HEK293 (cell line): ENCODE data around the gene C16orf78.

ENCODE experiments used
- CTCF ChIA-PET: fragments of 350-600 bp; formaldehyde crosslinking; extraction: SDS; loops from one replicate; lab custom pipeline; 2021; ENCODE audit warnings: antibody characterized with exemption; lab: Yijun Ruan, JAX
- POLR2A ChIA-PET: fragments of 300-600 bp; formaldehyde crosslinking; extraction: SDS; loops from one replicate; lab custom pipeline; 2020; ENCODE audit warnings: antibody characterized with exemption, inconsistent platforms; lab: Yijun Ruan, JAX
- H3K27ac ChIP-seq: fragments of 200-500 bp; sonication (Bioruptor generic); 2 replicates; pipeline ENCODE4 v1.5.1; 2014; ENCODE audit warnings: low read depth, low read length, control low read depth, inconsistent platforms; ENCODE audit errors: extremely low read depth
- H3K36me3 ChIP-seq, 2 experiments: fragments of 200-500 bp in 1 of 2; sonication (Bioruptor generic) in 1 of 2; 1 replicate in 1 of 2; 2 replicates in 1 of 2; pipeline ENCODE4 v1.5.1; 2014 to 2017; ENCODE audit warnings: inconsistent platforms in 2 of 2, low read length in 2 of 2; ENCODE audit not compliant: control insufficient read depth in 2 of 2, insufficient read depth in 1 of 2
- H3K4me1 ChIP-seq: fragments of 200-500 bp; sonication (Bioruptor generic); 2 replicates; pipeline ENCODE4 v1.5.1; 2014; ENCODE audit warnings: mild to moderate bottlenecking, low read length, inconsistent platforms; ENCODE audit not compliant: control insufficient read depth, insufficient read depth
- H3K4me3 ChIP-seq: 2 replicates; pipeline ENCODE4 v1.5.1; 2011; ENCODE audit warnings: low read depth, mild to moderate bottlenecking, control low read depth, low read length, moderate library complexity
- H3K9me3 ChIP-seq: fragments of 200-500 bp; sonication (Bioruptor generic); 2 replicates; pipeline ENCODE4 v1.5.1; 2014; ENCODE audit warnings: low read depth, low read length, inconsistent platforms; ENCODE audit not compliant: control insufficient read depth, insufficient read depth
- BCL11A ChIP-seq: fragments of 450-650 bp; formaldehyde crosslinking; IDR thresholded peaks from 2 replicates; pipeline ENCODE4 v1.5.1; 2016; ENCODE audit warnings: low read depth, missing biosample characterization, missing genetic modification characterization
- HOXA7 ChIP-seq: sonication (generic); formaldehyde crosslinking; IDR thresholded peaks from 2 replicates; pipeline ENCODE4 v1.8.1; 2022; ENCODE audit warnings: missing genetic modification reagents, borderline replicate concordance
- HOXC10 ChIP-seq: sonication (generic); formaldehyde crosslinking; IDR thresholded peaks from 2 replicates; pipeline ENCODE4 v1.8.1; 2023; ENCODE audit warnings: mild to moderate bottlenecking, missing genetic modification reagents
- KLF8 ChIP-seq: fragments of 450-650 bp; formaldehyde crosslinking; IDR thresholded peaks from 2 replicates; pipeline ENCODE4 v1.5.1; 2016; ENCODE audit warnings: missing biosample characterization, missing genetic modification characterization
- MYNN ChIP-seq: fragments of 450-650 bp; formaldehyde crosslinking; IDR thresholded peaks from 2 replicates; pipeline ENCODE4 v1.5.1; 2016; ENCODE audit warnings: missing biosample characterization, missing genetic modification characterization, borderline replicate concordance
- PRDM1 ChIP-seq: fragments of 450-650 bp; formaldehyde crosslinking; IDR thresholded peaks from 2 replicates; pipeline ENCODE4; 2016; ENCODE audit warnings: missing biosample characterization, missing genetic modification characterization
- SP3 ChIP-seq: fragments of 450-650 bp; formaldehyde crosslinking; IDR thresholded peaks from 2 replicates; pipeline ENCODE4 v1.5.1; 2016; ENCODE audit warnings: missing biosample characterization, missing genetic modification characterization
- ZBTB17 ChIP-seq: fragments of 450-650 bp; formaldehyde crosslinking; IDR thresholded peaks from 2 replicates; pipeline ENCODE4 v1.5.1; 2016; ENCODE audit warnings: missing biosample characterization, missing genetic modification characterization
- ZFP41 ChIP-seq: fragments of 450-650 bp; formaldehyde crosslinking; IDR thresholded peaks from 2 replicates; pipeline ENCODE4 v1.5.1; 2016; ENCODE audit warnings: missing biosample characterization, missing genetic modification characterization, borderline replicate concordance
- ZIC2 ChIP-seq: fragments of 450-650 bp; formaldehyde crosslinking; IDR thresholded peaks from 2 replicates; pipeline ENCODE4 v1.5.1; 2016; ENCODE audit warnings: missing biosample characterization, missing genetic modification characterization
- ZNF114 ChIP-seq: fragments of 450-650 bp; formaldehyde crosslinking; IDR thresholded peaks from 2 replicates; pipeline ENCODE4 v1.5.0; 2017; ENCODE audit warnings: missing biosample characterization, missing genetic modification characterization
- ZNF132 ChIP-seq: fragments of 450-650 bp; formaldehyde crosslinking; IDR thresholded peaks from 2 replicates; pipeline ENCODE4 v1.5.1; 2017; ENCODE audit warnings: missing biosample characterization, missing genetic modification characterization, borderline replicate concordance
- ZNF169 ChIP-seq: fragments of 450-650 bp; formaldehyde crosslinking; IDR thresholded peaks from 2 replicates; pipeline ENCODE4 v1.5.1; 2016; ENCODE audit warnings: missing biosample characterization, missing genetic modification characterization
- ZNF174 ChIP-seq: fragments of 450-650 bp; formaldehyde crosslinking; IDR thresholded peaks from 2 replicates; pipeline ENCODE4 v1.5.0; 2017; ENCODE audit warnings: missing biosample characterization, mild to moderate bottlenecking, missing genetic modification characterization
- ZNF214 ChIP-seq: fragments of 450-650 bp; formaldehyde crosslinking; IDR thresholded peaks from 2 replicates; pipeline ENCODE4 v1.5.1; 2017; ENCODE audit warnings: missing biosample characterization, mild to moderate bottlenecking, missing genetic modification characterization, borderline replicate concordance
- ZNF239 ChIP-seq: fragments of 450-650 bp; formaldehyde crosslinking; IDR thresholded peaks from 2 replicates; pipeline ENCODE4 v1.5.1; 2016; ENCODE audit warnings: missing biosample characterization, missing genetic modification characterization
- ZNF311 ChIP-seq: fragments of 450-650 bp; formaldehyde crosslinking; IDR thresholded peaks from 2 replicates; pipeline ENCODE4 v1.5.1; 2017; ENCODE audit warnings: missing biosample characterization, missing genetic modification characterization, borderline replicate concordance
- ZNF350 ChIP-seq: fragments of 450-650 bp; formaldehyde crosslinking; IDR thresholded peaks from 2 replicates; pipeline ENCODE4 v1.5.0; 2017; ENCODE audit warnings: missing biosample characterization, mild to moderate bottlenecking, missing genetic modification characterization
- ZNF501 ChIP-seq: fragments of 450-650 bp; formaldehyde crosslinking; IDR thresholded peaks from 2 replicates; pipeline ENCODE4 v1.5.1; 2016; ENCODE audit warnings: missing biosample characterization, missing genetic modification characterization
- ZNF571 ChIP-seq: fragments of 450-650 bp; formaldehyde crosslinking; IDR thresholded peaks from 2 replicates; pipeline ENCODE4 v1.5.0; 2017; ENCODE audit warnings: missing biosample characterization, missing genetic modification characterization
- ZNF629 ChIP-seq: fragments of 450-650 bp; formaldehyde crosslinking; IDR thresholded peaks from 2 replicates; pipeline ENCODE4 v1.5.1; 2017; ENCODE audit warnings: missing biosample characterization, missing genetic modification characterization
- ZNF707 ChIP-seq: fragments of 450-650 bp; formaldehyde crosslinking; IDR thresholded peaks from 2 replicates; pipeline ENCODE4 v1.5.1; 2016; ENCODE audit warnings: missing biosample characterization, missing genetic modification characterization
- ZNF76 ChIP-seq: fragments of 450-650 bp; formaldehyde crosslinking; IDR thresholded peaks from 2 replicates; pipeline ENCODE4; 2016; ENCODE audit warnings: low read depth, missing biosample characterization, missing genetic modification characterization, borderline replicate concordance
- TF ChIP-seq, protein P1 (sequence below): IDR thresholded peaks from 2 replicates; pipeline ENCODE4 v1.6.1; 2011; ENCODE audit warnings: mild to moderate bottlenecking, low read depth, low read length, borderline replicate concordance
- TF ChIP-seq, protein P2 (sequence below): fragments of 450-650 bp; formaldehyde crosslinking; IDR thresholded peaks from 2 replicates; pipeline ENCODE4 v1.5.1; 2016; ENCODE audit warnings: missing biosample characterization, missing genetic modification characterization
- TF ChIP-seq, protein P3 (sequence below): fragments of 450-650 bp; formaldehyde crosslinking; IDR thresholded peaks from 2 replicates; pipeline ENCODE4; 2016; ENCODE audit warnings: missing biosample characterization, missing genetic modification characterization
- TF ChIP-seq, protein P4 (sequence below): fragments of 450-650 bp; formaldehyde crosslinking; IDR thresholded peaks from 2 replicates; pipeline ENCODE4 v1.5.1; 2017; ENCODE audit warnings: missing biosample characterization, missing genetic modification characterization

C16orf78 gene

DNA sequence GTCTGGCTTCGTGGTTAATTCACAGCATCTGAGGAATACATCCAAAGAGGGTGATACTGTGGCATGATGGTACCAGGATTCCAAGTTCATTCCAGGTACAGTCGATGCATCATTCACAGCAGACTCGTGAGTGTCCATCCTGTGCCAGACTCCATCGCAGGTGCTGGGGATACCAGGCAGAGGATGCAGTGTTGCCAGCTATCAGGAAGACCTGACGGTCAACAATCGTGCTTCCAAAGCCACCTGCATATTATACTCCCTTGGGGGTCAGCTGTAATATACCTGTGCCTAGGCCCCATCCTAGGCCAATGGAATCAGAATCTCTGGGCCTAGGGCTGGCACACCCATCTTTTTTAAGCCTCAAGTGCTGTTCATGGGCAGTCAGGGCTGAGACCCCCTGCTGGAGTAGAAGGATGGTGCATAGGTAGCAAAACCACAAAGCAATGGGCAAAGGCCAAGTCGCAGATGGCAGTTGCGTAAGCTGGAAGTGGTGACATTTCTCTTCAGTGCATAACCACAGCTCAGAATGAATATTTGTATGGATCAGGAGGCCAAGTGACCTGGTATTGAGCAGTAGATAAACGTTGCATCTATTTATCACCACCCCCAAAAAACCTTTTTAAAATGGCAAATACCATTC lies 42.9 kb upstream of the C16orf78 start:
- TF ChIP-seq, protein P1, sequence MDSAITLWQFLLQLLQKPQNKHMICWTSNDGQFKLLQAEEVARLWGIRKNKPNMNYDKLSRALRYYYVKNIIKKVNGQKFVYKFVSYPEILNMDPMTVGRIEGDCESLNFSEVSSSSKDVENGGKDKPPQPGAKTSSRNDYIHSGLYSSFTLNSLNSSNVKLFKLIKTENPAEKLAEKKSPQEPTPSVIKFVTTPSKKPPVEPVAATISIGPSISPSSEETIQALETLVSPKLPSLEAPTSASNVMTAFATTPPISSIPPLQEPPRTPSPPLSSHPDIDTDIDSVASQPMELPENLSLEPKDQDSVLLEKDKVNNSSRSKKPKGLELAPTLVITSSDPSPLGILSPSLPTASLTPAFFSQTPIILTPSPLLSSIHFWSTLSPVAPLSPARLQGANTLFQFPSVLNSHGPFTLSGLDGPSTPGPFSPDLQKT = no peak
- TF ChIP-seq ZNF114 (tag by site-specific recombination) (no peak), KLF8 (tag by site-specific recombination) (no peak), BCL11A (tag by site-specific recombination) (no peak), HOXA7 (no peak), ZFP41 (no peak), ZNF629 (no peak), SP3 (tag by site-specific recombination) (no peak), MYNN (tag by site-specific recombination) (no peak)
- no peak overlapping the region for H3K27ac ChIP-seq
- POLR2A ChIA-PET = no interaction called here
- CTCF ChIA-PET = no interaction called here
- H3K4me3 ChIP-seq = no peak overlapping the region
- no peaks in the 10 kb centered on the region for H3K36me3 ChIP-seq
- no peaks in the 10 kb centered on the region for H3K9me3 ChIP-seq
- no peaks in the 10 kb centered on the region for H3K4me1 ChIP-seq

DNA sequence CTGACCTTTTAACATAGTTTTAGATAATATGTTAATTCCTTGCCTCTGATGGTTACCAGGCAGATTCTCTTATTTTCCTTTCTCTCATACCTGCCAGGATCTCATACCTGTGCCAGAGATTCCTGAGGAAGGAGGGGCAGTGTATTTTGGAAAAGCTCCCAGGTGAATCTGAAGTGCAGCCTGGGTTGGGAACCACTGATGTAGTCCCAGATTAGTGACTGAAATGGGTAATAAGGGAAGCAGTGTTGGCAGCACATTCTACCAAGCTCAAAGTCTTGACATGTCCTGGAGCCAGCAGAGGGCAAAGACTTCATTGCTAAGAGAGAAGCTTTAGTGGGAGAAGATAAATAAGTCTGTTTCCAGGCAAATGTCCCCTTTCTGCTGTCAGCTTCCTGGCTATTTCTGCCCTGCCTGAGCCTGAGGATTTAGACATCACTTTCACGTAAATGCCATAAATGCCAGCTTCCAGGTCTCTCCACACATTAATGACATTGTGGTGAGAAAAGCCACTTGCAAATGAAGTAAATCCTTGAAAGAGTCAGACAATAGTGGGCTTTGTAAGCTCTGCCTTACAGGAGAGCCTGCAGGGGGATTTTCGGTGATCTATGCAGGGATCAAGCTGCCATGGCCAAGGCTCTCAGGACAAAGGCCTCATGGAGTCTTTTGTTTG lies 40.9 kb upstream of the C16orf78 start:
- no peaks in the 10 kb centered on the region for H3K9me3 ChIP-seq
- TF ChIP-seq ZNF707 (no peak), ZNF239 (no peak), ZNF132 (tag by site-specific recombination) (no peak), ZIC2 (tag by site-specific recombination) (no peak), ZNF214 (tag by site-specific recombination) (no peak)
- TF ChIP-seq, protein P2, sequence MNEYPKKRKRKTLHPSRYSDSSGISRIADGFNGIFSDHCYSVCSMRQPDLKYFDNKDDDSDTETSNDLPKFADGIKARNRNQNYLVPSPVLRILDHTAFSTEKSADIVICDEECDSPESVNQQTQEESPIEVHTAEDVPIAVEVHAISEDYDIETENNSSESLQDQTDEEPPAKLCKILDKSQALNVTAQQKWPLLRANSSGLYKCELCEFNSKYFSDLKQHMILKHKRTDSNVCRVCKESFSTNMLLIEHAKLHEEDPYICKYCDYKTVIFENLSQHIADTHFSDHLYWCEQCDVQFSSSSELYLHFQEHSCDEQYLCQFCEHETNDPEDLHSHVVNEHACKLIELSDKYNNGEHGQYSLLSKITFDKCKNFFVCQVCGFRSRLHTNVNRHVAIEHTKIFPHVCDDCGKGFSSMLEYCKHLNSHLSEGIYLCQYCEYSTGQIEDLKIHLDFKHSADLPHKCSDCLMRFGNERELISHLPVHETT = no peak
- H3K4me1 ChIP-seq = no peaks in the 10 kb centered on the region
- POLR2A ChIA-PET = no interaction called here
- H3K27ac ChIP-seq = no peak overlapping the region
- H3K36me3 ChIP-seq = no peaks in the 10 kb centered on the region
- CTCF ChIA-PET = interaction anchor here (0.6 kb wide), 1 partner anchor 394 kb away, joined by 4 read pairs; no protein-coding TSS in a partner anchor
- no peak overlapping the region for H3K4me3 ChIP-seq

DNA sequence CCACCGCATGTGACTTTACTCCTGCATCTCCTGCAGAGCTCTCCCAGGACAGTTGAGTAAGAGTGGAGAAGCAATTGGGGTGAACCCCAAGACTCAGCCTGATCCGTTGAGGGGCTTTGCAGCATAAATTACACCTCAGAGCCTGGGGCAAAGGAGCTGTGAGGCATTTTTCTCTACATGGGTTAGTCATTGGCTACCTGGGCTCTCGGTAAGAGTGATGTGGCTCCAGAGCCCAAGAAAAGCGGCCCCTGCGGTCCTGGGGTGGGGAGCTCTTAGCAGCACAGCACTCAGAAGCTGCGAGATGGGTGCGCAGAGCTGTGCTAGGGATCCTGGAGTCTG lies 40.4 kb upstream of the C16orf78 start:
- H3K4me3 ChIP-seq = no peak overlapping the region
- H3K4me1 ChIP-seq = no peaks in the 10 kb centered on the region
- ChIA-PET CTCF (no interaction called here), POLR2A (no interaction called here)
- no peak overlapping the region for H3K27ac ChIP-seq
- no peaks in the 10 kb centered on the region for H3K9me3 ChIP-seq
- no peaks in the 10 kb centered on the region for H3K36me3 ChIP-seq
- no peak for TF ChIP-seq ZNF571
- no peak for TF ChIP-seq HOXC10 (CRISPR knock-in tag)
- no peak for TF ChIP-seq ZNF350 (tag by site-specific recombination)
- no peak for TF ChIP-seq ZNF311 (tag by site-specific recombination)
- TF ChIP-seq, protein P3, sequence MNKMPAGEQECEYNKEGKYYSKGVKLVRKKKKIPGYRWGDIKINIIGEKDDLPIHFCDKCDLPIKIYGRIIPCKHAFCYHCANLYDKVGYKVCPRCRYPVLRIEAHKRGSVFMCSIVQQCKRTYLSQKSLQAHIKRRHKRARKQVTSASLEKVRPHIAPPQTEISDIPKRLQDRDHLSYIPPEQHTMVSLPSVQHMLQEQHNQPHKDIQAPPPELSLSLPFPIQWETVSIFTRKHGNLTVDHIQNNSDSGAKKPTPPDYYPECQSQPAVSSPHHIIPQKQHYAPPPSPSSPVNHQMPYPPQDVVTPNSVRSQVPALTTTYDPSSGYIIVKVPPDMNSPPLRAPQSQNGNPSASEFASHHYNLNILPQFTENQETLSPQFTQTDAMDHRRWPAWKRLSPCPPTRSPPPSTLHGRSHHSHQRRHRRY (tag by site-specific recombination) = no peak
- TF ChIP-seq ZNF169 = no peak
- TF ChIP-seq PRDM1 (tag by site-specific recombination) = no peak
- no peak for TF ChIP-seq ZNF76 (tag by site-specific recombination)
- no peak for TF ChIP-seq ZBTB17 (tag by site-specific recombination)
- TF ChIP-seq, protein P4, sequence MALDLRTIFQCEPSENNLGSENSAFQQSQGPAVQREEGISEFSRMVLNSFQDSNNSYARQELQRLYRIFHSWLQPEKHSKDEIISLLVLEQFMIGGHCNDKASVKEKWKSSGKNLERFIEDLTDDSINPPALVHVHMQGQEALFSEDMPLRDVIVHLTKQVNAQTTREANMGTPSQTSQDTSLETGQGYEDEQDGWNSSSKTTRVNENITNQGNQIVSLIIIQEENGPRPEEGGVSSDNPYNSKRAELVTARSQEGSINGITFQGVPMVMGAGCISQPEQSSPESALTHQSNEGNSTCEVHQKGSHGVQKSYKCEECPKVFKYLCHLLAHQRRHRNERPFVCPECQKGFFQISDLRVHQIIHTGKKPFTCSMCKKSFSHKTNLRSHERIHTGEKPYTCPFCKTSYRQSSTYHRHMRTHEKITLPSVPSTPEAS (tag by site-specific recombination) = no peak
- no peak for TF ChIP-seq ZNF174 (tag by site-specific recombination)
- no peak for TF ChIP-seq MYNN (tag by site-specific recombination)
- no peak for TF ChIP-seq ZNF501 (tag by site-specific recombination)
